ENCODE measurements around the gene COX6B2. TPM values are rescaled to one million over a fixed set of nuclear protein-coding genes. Genes with fewer than 3 reads are reported as not detected.
"Not testable (repeated sequence)": the region's sequence is repeated elsewhere in the genome, so short reads cannot be mapped to it uniquely, and the experiment has no call there.

Gene COX6B2
- 0.90 TPM for polyA plus RNA-seq (2013, experiment 1 of 2)
- 1.4 TPM for polyA plus RNA-seq (2013, experiment 2 of 2)

GRCh38 chr19:55354698-55355212 is at the start of gene COX6B2:
COX6B2 (minus strand) TSS chr19:55354719; CDS start chr19:55354521, 198 bp downstream.
- H3K27me3 ChIP-seq (ENCODE audit: insufficient read depth, low read length), result peaks cover 50% of the 10 kb centered on the region
- 3% methylated on average over 29 of the region's 43 CpGs for WGBS

GRCh38 chr19:55402509-55402908 is 48.0 kb upstream of the COX6B2 start:
- Histone ChIP-seq H3K36me3 (ENCODE audit: insufficient read depth, low read length) (peaks cover 56% of the 10 kb centered on the region), H3K4me1 (ENCODE audit: insufficient read depth, low read length) (peaks cover 12% of the 10 kb centered on the region), H3K9ac (ENCODE audit: low read depth, low read length) (no peak overlapping the region), H3K27me3 (ENCODE audit: insufficient read depth, low read length) (no peaks in the 10 kb centered on the region), H3K9me3 (ENCODE audit: insufficient read depth, low read depth, low read length) (no peaks in the 10 kb centered on the region), H3K27ac (ENCODE audit: low read depth, low read length) (no peak overlapping the region; the same call in 1 of the 2 replicates), H3K4me3 (ENCODE audit: low read length) (no peak overlapping the region)
- WGBS, result 100% methylated on average over 1 of the region's 2 CpGs

More at GRCh38 chr19:55354698-55355212, at the start of gene COX6B2:
- no peaks in the 10 kb centered on the region for H3K36me3 ChIP-seq (ENCODE audit: insufficient read depth, low read length)
- no peaks in the 10 kb centered on the region for H3K9me3 ChIP-seq (ENCODE audit: insufficient read depth, low read depth, low read length)
- H3K4me3 ChIP-seq (ENCODE audit: low read length), result peak within 1 kb of the TSS; percentile 64
- H3K27ac ChIP-seq (ENCODE audit: low read depth, low read length), result no peak within 1 kb of the TSS
- 0 out of 2 replicates have a peak, but pooled peaks cover 11% of the 10 kb centered on the region for H3K4me1 ChIP-seq (ENCODE audit: insufficient read depth, low read length)
- peak within 1 kb of the TSS; percentile 1; the same call in 1 of the 2 replicates for H3K9ac ChIP-seq (ENCODE audit: low read depth, low read length)

- WGBS, result 93% methylated on average over 14 of the region's 28 CpGs
- H3K27ac ChIP-seq (ENCODE audit: low read depth, low read length), result not testable (repeated sequence)
- H3K36me3 ChIP-seq (ENCODE audit: insufficient read depth, low read length), result peaks cover 51% of the 10 kb centered on the region
Measured at GRCh38 chr19:55401390-55401789, 46.9 kb upstream of the COX6B2 start.

GRCh38 chr19:55400281-55401087 is 46.0 kb upstream of the COX6B2 start:
- Histone ChIP-seq H3K4me1 (ENCODE audit: insufficient read depth, low read length) (0 out of 2 replicates have a peak, but pooled peaks cover under 1% of the 10 kb centered on the region), H3K4me3 (ENCODE audit: low read length) (no peak overlapping the region), H3K9ac (ENCODE audit: low read depth, low read length) (no peak overlapping the region), H3K9me3 (ENCODE audit: insufficient read depth, low read depth, low read length) (no peaks in the 10 kb centered on the region), H3K36me3 (ENCODE audit: insufficient read depth, low read length) (peaks cover 42% of the 10 kb centered on the region), H3K27me3 (ENCODE audit: insufficient read depth, low read length) (no peaks in the 10 kb centered on the region), H3K27ac (ENCODE audit: low read depth, low read length) (peak overlapping the region; percentile 64; the same call in 1 of the 2 replicates)
- WGBS, result 93% methylated on average over 14 of the region's 14 CpGs

More at GRCh38 chr19:55401390-55401789, 46.9 kb upstream of the COX6B2 start:
- H3K9ac ChIP-seq (ENCODE audit: low read depth, low read length); H3K4me1 ChIP-seq (ENCODE audit: insufficient read depth, low read length); H3K4me3 ChIP-seq (ENCODE audit: low read length); H3K9me3 ChIP-seq (ENCODE audit: insufficient read depth, low read depth, low read length); H3K27me3 ChIP-seq (ENCODE audit: insufficient read depth, low read length): not testable (repeated sequence)

- H3K36me3 ChIP-seq (ENCODE audit: insufficient read depth, low read length), result peaks cover 26% of the 10 kb centered on the region
- peaks cover under 1% of the 10 kb centered on the region; the same call in 1 of the 2 replicates for H3K4me1 ChIP-seq (ENCODE audit: insufficient read depth, low read length)
- WGBS, result 91% methylated on average over 12 of the region's 12 CpGs
- no peaks in the 10 kb centered on the region for H3K9me3 ChIP-seq (ENCODE audit: insufficient read depth, low read depth, low read length)
- no peak overlapping the region for H3K9ac ChIP-seq (ENCODE audit: low read depth, low read length)
- H3K4me3 ChIP-seq (ENCODE audit: low read length), result no peak overlapping the region
- H3K27ac ChIP-seq (ENCODE audit: low read depth, low read length), result no peak overlapping the region
- H3K27me3 ChIP-seq (ENCODE audit: insufficient read depth, low read length), result no peaks in the 10 kb centered on the region
Measured at GRCh38 chr19:55398200-55398925, 43.8 kb upstream of the COX6B2 start.

GRCh38 chr19:55392820-55393761 is 38.6 kb upstream of the COX6B2 start:
- Histone ChIP-seq H3K9ac (ENCODE audit: low read depth, low read length) (peak overlapping the region; percentile 49; the same call in 1 of the 2 replicates), H3K27ac (ENCODE audit: low read depth, low read length) (peak overlapping the region; percentile 92), H3K9me3 (ENCODE audit: insufficient read depth, low read depth, low read length) (no peaks in the 10 kb centered on the region), H3K4me3 (ENCODE audit: low read length) (no peak overlapping the region), H3K36me3 (ENCODE audit: insufficient read depth, low read length) (peaks cover 24% of the 10 kb centered on the region), H3K27me3 (ENCODE audit: insufficient read depth, low read length) (no peaks in the 10 kb centered on the region), H3K4me1 (ENCODE audit: insufficient read depth, low read length) (peaks cover 8% of the 10 kb centered on the region)
- 24% methylated on average over 18 of the region's 18 CpGs for WGBS

- Histone ChIP-seq H3K4me1 (ENCODE audit: insufficient read depth, low read length) (peaks cover 15% of the 10 kb centered on the region), H3K27me3 (ENCODE audit: insufficient read depth, low read length) (no peaks in the 10 kb centered on the region), H3K9me3 (ENCODE audit: insufficient read depth, low read depth, low read length) (no peaks in the 10 kb centered on the region), H3K4me3 (ENCODE audit: low read length) (no peak overlapping the region), H3K36me3 (ENCODE audit: insufficient read depth, low read length) (peaks cover 35% of the 10 kb centered on the region), H3K27ac (ENCODE audit: low read depth, low read length) (peak overlapping the region; percentile 92; the same call in 1 of the 2 replicates), H3K9ac (ENCODE audit: low read depth, low read length) (no peak overlapping the region)
- WGBS, result 35% methylated on average over 18 of the region's 18 CpGs
Measured at GRCh38 chr19:55391702-55392615, 37.4 kb upstream of the COX6B2 start.

GRCh38 chr19:55391191-55391670 is 36.7 kb upstream of the COX6B2 start:
- peaks cover 42% of the 10 kb centered on the region for H3K36me3 ChIP-seq (ENCODE audit: insufficient read depth, low read length)
- H3K4me3 ChIP-seq (ENCODE audit: low read length), result no peak overlapping the region
- no peak overlapping the region for H3K27ac ChIP-seq (ENCODE audit: low read depth, low read length)
- no peaks in the 10 kb centered on the region for H3K27me3 ChIP-seq (ENCODE audit: insufficient read depth, low read length)
- H3K4me1 ChIP-seq (ENCODE audit: insufficient read depth, low read length), result peaks cover 16% of the 10 kb centered on the region
- H3K9ac ChIP-seq (ENCODE audit: low read depth, low read length), result no peak overlapping the region
- H3K9me3 ChIP-seq (ENCODE audit: insufficient read depth, low read depth, low read length), result no peaks in the 10 kb centered on the region
- 90% methylated on average over 12 of the region's 12 CpGs for WGBS

GRCh38 chr19:55390461-55390880 is 36.0 kb upstream of the COX6B2 start:
- H3K36me3 ChIP-seq (ENCODE audit: insufficient read depth, low read length), result peaks cover 42% of the 10 kb centered on the region
- H3K27me3 ChIP-seq (ENCODE audit: insufficient read depth, low read length), result no peaks in the 10 kb centered on the region
- H3K27ac ChIP-seq (ENCODE audit: low read depth, low read length), result no peak overlapping the region
- peaks cover 16% of the 10 kb centered on the region for H3K4me1 ChIP-seq (ENCODE audit: insufficient read depth, low read length)
- no peak overlapping the region for H3K4me3 ChIP-seq (ENCODE audit: low read length)
- no peaks in the 10 kb centered on the region for H3K9me3 ChIP-seq (ENCODE audit: insufficient read depth, low read depth, low read length)
- 52% methylated on average over 6 of the region's 7 CpGs for WGBS
- no peak overlapping the region for H3K9ac ChIP-seq (ENCODE audit: low read depth, low read length)
